Measurements from ENCODE around the gene PDCD7.
"Not testable (repeated sequence)": the region's sequence is repeated elsewhere in the genome, so short reads cannot be mapped to it uniquely, and the experiment has no call there.

Gene PDCD7

GRCh38 chr15:65133548-65134200, at the start of gene PDCD7:
Gene PDCD7 (minus strand): TSS chr15:65133808. CDS start chr15:65133781, 27 bp downstream.
- peak; percentile 64 to 81 (median 74) for DNase-seq (ENCODE audit: low read depth in 3 of 3)

GRCh38 chr15:65182538-65182937, 48.9 kb upstream of the PDCD7 start:
- DNase-seq (ENCODE audit: low read depth in 3 of 3) = no peak

GRCh38 chr15:65181582-65182353, 48.2 kb upstream of the PDCD7 start:
- not testable (repeated sequence) for DNase-seq (ENCODE audit: low read depth in 3 of 3)

- DNase-seq (ENCODE audit: low read depth in 3 of 3) = no peak
Observed at GRCh38 chr15:65180167-65180566, 46.6 kb upstream of the PDCD7 start.

- DNase-seq (ENCODE audit: low read depth in 3 of 3) = no peak
Observed at GRCh38 chr15:65177901-65178300, 44.3 kb upstream of the PDCD7 start.

GRCh38 chr15:65176056-65176455, 42.4 kb upstream of the PDCD7 start:
- DNase-seq (ENCODE audit: low read depth in 3 of 3) = no peak

GRCh38 chr15:65175511-65175910, 41.9 kb upstream of the PDCD7 start:
- DNase-seq (ENCODE audit: low read depth in 3 of 3) = no peak

- DNase-seq (ENCODE audit: low read depth in 3 of 3) = no peak
Observed at GRCh38 chr15:65174509-65174908, 40.9 kb upstream of the PDCD7 start.

GRCh38 chr15:65172531-65172930, 38.9 kb upstream of the PDCD7 start:
- no peak for DNase-seq (ENCODE audit: low read depth in 3 of 3)

- DNase-seq (ENCODE audit: low read depth in 3 of 3) = no peak
Observed at GRCh38 chr15:65171428-65171827, 37.8 kb upstream of the PDCD7 start.

- DNase-seq (ENCODE audit: low read depth in 3 of 3) = no peak
Observed at GRCh38 chr15:65165875-65166274, 32.3 kb upstream of the PDCD7 start.

GRCh38 chr15:65164139-65164538, 30.5 kb upstream of the PDCD7 start:
- DNase-seq (ENCODE audit: low read depth in 3 of 3) = no peak

- no peak for DNase-seq (ENCODE audit: low read depth in 3 of 3)
Observed at GRCh38 chr15:65163041-65163440, 29.4 kb upstream of the PDCD7 start.

GRCh38 chr15:65156692-65157091, 23.1 kb upstream of the PDCD7 start:
- no peak for DNase-seq (ENCODE audit: low read depth in 3 of 3)

GRCh38 chr15:65154720-65155119, 21.1 kb upstream of the PDCD7 start:
- DNase-seq (ENCODE audit: low read depth in 3 of 3) = no peak

GRCh38 chr15:65147902-65148301, 14.3 kb upstream of the PDCD7 start:
- no peak for DNase-seq (ENCODE audit: low read depth in 3 of 3)

- DNase-seq (ENCODE audit: low read depth in 3 of 3) = no peak
Observed at GRCh38 chr15:65146438-65146837, 12.8 kb upstream of the PDCD7 start.

GRCh38 chr15:65138631-65139030, 5.0 kb upstream of the PDCD7 start:
- not testable (repeated sequence) for DNase-seq (ENCODE audit: low read depth in 3 of 3)

GRCh38 chr15:65137893-65138292, 4.3 kb upstream of the PDCD7 start:
- not testable (repeated sequence) for DNase-seq (ENCODE audit: low read depth in 3 of 3)

GRCh38 chr15:65137089-65137488, 3.5 kb upstream of the PDCD7 start:
- not testable (repeated sequence) for DNase-seq (ENCODE audit: low read depth in 3 of 3)

- no peak for DNase-seq (ENCODE audit: low read depth in 3 of 3)
Observed at GRCh38 chr15:65134538-65134937, 930 bp upstream of the PDCD7 start.

GRCh38 chr15:65132878-65133547, 595 bp downstream of the PDCD7 start:
- DNase-seq (ENCODE audit: low read depth in 3 of 3) = peak in 1 of 3 experiments; percentile 13

GRCh38 chr15:65130941-65131340, 2.7 kb downstream of the PDCD7 start:
- DNase-seq (ENCODE audit: low read depth in 3 of 3) = no peak
